ENCODE results near the gene SLC36A2. TPM values are rescaled to one million over a fixed set of nuclear protein-coding genes. Genes with fewer than 3 reads are reported as not detected.

SLC36A2 gene
- total RNA-seq, 6 experiments from 2014 or later = not detected

- Mint-ChIP-seq H3K4me1 (ENCODE audit: low read depth) (no peaks in the 10 kb centered on the region), H3K27me3 (ENCODE audit: insufficient read depth) (peaks cover 25% of the 10 kb centered on the region), H3K9me3 (no peaks in the 10 kb centered on the region), H3K27ac (no peak within 1 kb of the TSS), H3K4me3 (no peak within 1 kb of the TSS), H3K36me3 (ENCODE audit: low read depth) (no peaks in the 10 kb centered on the region)
- TF ChIP-seq CTCF (IDR thresholded peaks at IDR 0.05) = no peak
- DNase-seq = no peak
These were observed 43.7 kb downstream of the SLC36A2 start, which contains the start of gene SLC36A3 for GRCh38 chr5:151303666-151304065. SLC36A3 (minus strand) TSS chr5:151303766; CDS start chr5:151303354, 412 bp downstream.

GRCh38 chr5:151298063-151298855, 49.1 kb downstream of the SLC36A2 start:
- Mint-ChIP-seq H3K36me3 (ENCODE audit: low read depth) (no peaks in the 10 kb centered on the region), H3K27me3 (ENCODE audit: insufficient read depth) (peaks cover 20% of the 10 kb centered on the region), H3K4me3 (no peak overlapping the region), H3K4me1 (ENCODE audit: low read depth) (no peaks in the 10 kb centered on the region), H3K27ac (no peak overlapping the region), H3K9me3 (no peaks in the 10 kb centered on the region)
- DNase-seq = no peak
- TF ChIP-seq CTCF (IDR thresholded peaks at IDR 0.05) = no peak

GRCh38 chr5:151296974-151297373, 50.4 kb downstream of the SLC36A2 start:
- no peak for TF ChIP-seq CTCF (IDR thresholded peaks at IDR 0.05)
- Mint-ChIP-seq H3K36me3 (ENCODE audit: low read depth) (no peaks in the 10 kb centered on the region), H3K4me3 (no peak overlapping the region), H3K27me3 (ENCODE audit: insufficient read depth) (peaks cover 19% of the 10 kb centered on the region), H3K4me1 (ENCODE audit: low read depth) (no peaks in the 10 kb centered on the region), H3K27ac (no peak overlapping the region), H3K9me3 (no peaks in the 10 kb centered on the region)
- no peak for DNase-seq

GRCh38 chr5:151296478-151296830, 50.9 kb downstream of the SLC36A2 start:
- Mint-ChIP-seq H3K36me3 (ENCODE audit: low read depth) (no peaks in the 10 kb centered on the region; the same call in 1 of the 2 replicates), H3K27me3 (ENCODE audit: insufficient read depth) (peaks cover 19% of the 10 kb centered on the region), H3K4me1 (ENCODE audit: low read depth) (no peaks in the 10 kb centered on the region), H3K4me3 (no peak overlapping the region), H3K9me3 (peaks cover 3% of the 10 kb centered on the region; the same call in 1 of the 2 replicates), H3K27ac (no peak overlapping the region)
- TF ChIP-seq CTCF (IDR thresholded peaks at IDR 0.05) = no peak
- no peak for DNase-seq

- Mint-ChIP-seq H3K9me3 (peaks cover 7% of the 10 kb centered on the region; the same call in 1 of the 2 replicates), H3K4me1 (ENCODE audit: low read depth) (no peaks in the 10 kb centered on the region), H3K36me3 (ENCODE audit: low read depth) (no peaks in the 10 kb centered on the region; the same call in 1 of the 2 replicates), H3K4me3 (no peak overlapping the region), H3K27me3 (ENCODE audit: insufficient read depth) (peaks cover 19% of the 10 kb centered on the region), H3K27ac (no peak overlapping the region)
- no peak for DNase-seq
- no peak for TF ChIP-seq CTCF (IDR thresholded peaks at IDR 0.05)
These were observed 51.4 kb downstream of the SLC36A2 start for GRCh38 chr5:151295791-151296477.
